SU-DHL-6 (cell line): ENCODE measurements around the gene DHRS1.
A peak's percentile ranks its signal among the peaks of the same experiment; 100 is the strongest.

Source experiments
- H2AFZ ChIP-seq: fragments of 200-600 bp; sonication (generic); 2 replicates; pipeline ENCODE4 v1.6.1; 2014; ENCODE audit warnings: low read depth, mild to moderate bottlenecking, moderate library complexity, mixed read lengths, antibody characterized with exemption, low read length; ENCODE audit not compliant: severe bottlenecking
- H3F3A ChIP-seq: fragments of 200-600 bp; shearing (Covaris generic); 2 replicates; pipeline ENCODE4 v1.6.0; 2016; ENCODE audit warnings: antibody characterized with exemption, mild to moderate bottlenecking; ENCODE audit not compliant: insufficient read depth
- H3K27ac ChIP-seq: fragments of 200-600 bp; sonication (generic); 2 replicates; pipeline ENCODE4 v1.5.1; 2016; ENCODE audit warnings: low read depth, mild to moderate bottlenecking, low read length, moderate library complexity, mixed read lengths
- H3K27me3 ChIP-seq: fragments of 200-600 bp; sonication (generic), shearing (Covaris generic); 2 replicates; pipeline ENCODE4 v1.6.0; 2014; ENCODE audit warnings: mild to moderate bottlenecking, low read length
- H3K36me3 ChIP-seq: fragments of 200-600 bp; sonication (generic); 2 replicates; pipeline ENCODE4 v1.6.1; 2014; ENCODE audit warnings: mild to moderate bottlenecking, low read length, mixed read lengths
- H3K4me2 ChIP-seq: fragments of 300-600, 200-600 bp; shearing (Covaris generic), sonication (generic); 2 replicates; pipeline ENCODE4 v1.6.0; 2014; ENCODE audit warnings: low read length, low read depth, mild to moderate bottlenecking; ENCODE audit not compliant: poor library complexity, severe bottlenecking
- H3K4me3 ChIP-seq: fragments of 200-600 bp; sonication (generic); 2 replicates; pipeline ENCODE4 v1.5.1; 2014; ENCODE audit warnings: antibody characterized with exemption, low read length, mild to moderate bottlenecking, mixed read lengths; ENCODE audit not compliant: insufficient read depth, poor library complexity, severe bottlenecking
- H3K79me2 ChIP-seq: fragments of 200-600 bp; sonication (generic); 2 replicates; pipeline ENCODE4 v1.6.1; 2014; ENCODE audit warnings: mild to moderate bottlenecking, low read length, moderate library complexity; ENCODE audit not compliant: insufficient read depth
- H3K9ac ChIP-seq: fragments of 200-600 bp; sonication (generic); 2 replicates; pipeline ENCODE4 v1.7.0; 2014; ENCODE audit warnings: mild to moderate bottlenecking, low read length
- H3K9me2 ChIP-seq: fragments of 200-600 bp; sonication (generic); replicated peaks from 2 replicates; pipeline ENCODE4 v1.6.1; 2014; ENCODE audit warnings: low read length; ENCODE audit not compliant: insufficient read depth
- H3K9me3 ChIP-seq: fragments of 200-600 bp; sonication (generic); 2 replicates; pipeline ENCODE4 v1.6.1; 2014; ENCODE audit warnings: low read length, mixed read lengths; ENCODE audit not compliant: insufficient read depth
- H4K20me1 ChIP-seq: fragments of 200-600 bp; sonication (generic); 2 replicates; pipeline ENCODE4 v1.6.1; 2014; ENCODE audit warnings: low read depth, mild to moderate bottlenecking, antibody characterized with exemption, low read length, moderate library complexity, mixed read lengths
- EZH2phosphoT487 ChIP-seq: fragments of 200-600 bp; sonication (generic), shearing (Covaris generic); conservative IDR thresholded peaks from 2 replicates; pipeline ENCODE4 v1.6.1; 2018; ENCODE audit warnings: mild to moderate bottlenecking, antibody characterized with exemption, low read length, moderate library complexity, mixed read lengths
- TF ChIP-seq, protein P1 (sequence below): fragments of 200-600 bp; sonication (generic); IDR thresholded peaks from one replicate; pipeline ENCODE4 v1.5.1; 2017; ENCODE audit warnings: antibody characterized with exemption, mild to moderate bottlenecking, low read length, moderate library complexity; ENCODE audit not compliant: insufficient read depth, poor library complexity, severe bottlenecking

DHRS1 gene

GRCh38 chr14:24299255-24300191 is at the start of gene DHRS1, which contains the start of gene NOP9:
TSS of gene DHRS1 (minus strand) at chr14:24299780. CDS start at chr14:24299106, 674 bp downstream.
TSS of gene NOP9 (plus strand) at chr14:24299850. CDS start at chr14:24299955, 105 bp downstream.
- Histone ChIP-seq H3K4me3 (peak within 1 kb of the TSS; percentile 88), H3K9me3 (no peaks in the 10 kb centered on the region), H3F3A (peaks cover 14% of the 10 kb centered on the region), H3K4me2 (peak within 1 kb of the TSS; percentile 84), H3K27ac (peak within 1 kb of the TSS; percentile 42), H3K36me3 (peaks cover 2% of the 10 kb centered on the region; the same call in 1 of the 2 replicates), H2AFZ (peak within 1 kb of the TSS; percentile 82), H4K20me1 (no peaks in the 10 kb centered on the region), H3K79me2 (peaks cover 19% of the 10 kb centered on the region), H3K27me3 (no peaks in the 10 kb centered on the region), H3K9ac (peak within 1 kb of the TSS; percentile 89), H3K9me2 (no peaks in the 10 kb centered on the region)
- TF ChIP-seq EZH2phosphoT487: no peak
- TF ChIP-seq, protein P1, sequence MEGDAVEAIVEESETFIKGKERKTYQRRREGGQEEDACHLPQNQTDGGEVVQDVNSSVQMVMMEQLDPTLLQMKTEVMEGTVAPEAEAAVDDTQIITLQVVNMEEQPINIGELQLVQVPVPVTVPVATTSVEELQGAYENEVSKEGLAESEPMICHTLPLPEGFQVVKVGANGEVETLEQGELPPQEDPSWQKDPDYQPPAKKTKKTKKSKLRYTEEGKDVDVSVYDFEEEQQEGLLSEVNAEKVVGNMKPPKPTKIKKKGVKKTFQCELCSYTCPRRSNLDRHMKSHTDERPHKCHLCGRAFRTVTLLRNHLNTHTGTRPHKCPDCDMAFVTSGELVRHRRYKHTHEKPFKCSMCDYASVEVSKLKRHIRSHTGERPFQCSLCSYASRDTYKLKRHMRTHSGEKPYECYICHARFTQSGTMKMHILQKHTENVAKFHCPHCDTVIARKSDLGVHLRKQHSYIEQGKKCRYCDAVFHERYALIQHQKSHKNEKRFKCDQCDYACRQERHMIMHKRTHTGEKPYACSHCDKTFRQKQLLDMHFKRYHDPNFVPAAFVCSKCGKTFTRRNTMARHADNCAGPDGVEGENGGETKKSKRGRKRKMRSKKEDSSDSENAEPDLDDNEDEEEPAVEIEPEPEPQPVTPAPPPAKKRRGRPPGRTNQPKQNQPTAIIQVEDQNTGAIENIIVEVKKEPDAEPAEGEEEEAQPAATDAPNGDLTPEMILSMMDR: no peak

DNA sequence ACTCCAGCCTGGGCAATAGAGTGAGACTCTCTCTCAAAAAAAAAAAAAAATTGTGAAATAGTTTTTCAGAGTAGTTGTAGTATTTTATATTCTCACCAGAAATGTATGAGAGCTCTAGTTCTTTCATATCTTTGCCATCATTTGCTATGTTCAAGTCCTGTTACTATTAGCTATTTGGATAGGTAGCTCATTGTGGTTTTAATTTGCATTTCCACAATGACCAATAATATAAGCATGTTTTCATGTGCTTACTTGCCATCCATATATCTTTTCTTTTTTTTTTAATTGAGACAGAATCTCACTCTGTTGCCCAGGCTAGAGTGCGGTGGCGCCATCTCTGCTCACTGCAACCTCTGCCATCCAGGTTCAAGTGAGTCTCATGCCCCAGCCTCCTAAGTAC is 48.6 kb upstream of the DHRS1 start:
- H3K27me3 ChIP-seq: no peaks in the 10 kb centered on the region
- no peaks in the 10 kb centered on the region for H3K9me3 ChIP-seq
- no peak overlapping the region for H3K4me2 ChIP-seq
- no peaks in the 10 kb centered on the region for H3K36me3 ChIP-seq
- H3K27ac ChIP-seq: no peak overlapping the region
- no peak overlapping the region for H3K9ac ChIP-seq
- H3K9me2 ChIP-seq: no peaks in the 10 kb centered on the region
- H4K20me1 ChIP-seq: no peaks in the 10 kb centered on the region
- no peak overlapping the region for H2AFZ ChIP-seq
- no peak overlapping the region for H3K4me3 ChIP-seq
- no peaks in the 10 kb centered on the region for H3K79me2 ChIP-seq
- TF ChIP-seq, protein P1: no peak
- no peak for TF ChIP-seq EZH2phosphoT487
- no peaks in the 10 kb centered on the region for H3F3A ChIP-seq

DNA sequence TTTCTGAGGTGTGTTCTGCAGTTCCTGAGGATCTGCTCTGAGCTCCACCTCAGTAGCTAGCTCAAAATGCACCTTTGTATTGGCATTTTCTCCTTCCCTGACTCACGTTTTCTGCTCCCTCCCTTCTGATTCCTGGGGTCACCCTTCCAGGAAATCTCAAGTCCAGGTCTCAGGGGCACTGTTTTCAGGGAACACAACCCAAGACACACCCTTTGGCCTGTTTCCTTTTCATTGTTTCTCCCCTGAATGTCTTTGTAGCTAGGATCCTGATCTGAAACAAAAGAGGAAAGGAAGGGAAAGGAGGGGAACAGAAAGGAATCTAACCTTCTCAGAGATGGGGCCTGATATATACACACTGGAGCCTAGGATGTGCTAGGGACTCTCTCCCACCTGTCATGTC is 47.6 kb upstream of the DHRS1 start:
- Histone ChIP-seq H3K27me3 (no peaks in the 10 kb centered on the region), H3F3A (no peaks in the 10 kb centered on the region), H3K27ac (no peak overlapping the region), H3K36me3 (no peaks in the 10 kb centered on the region), H3K9me2 (no peaks in the 10 kb centered on the region), H4K20me1 (no peaks in the 10 kb centered on the region), H3K9ac (no peak overlapping the region), H3K79me2 (no peaks in the 10 kb centered on the region), H3K4me3 (no peak overlapping the region), H3K9me3 (no peaks in the 10 kb centered on the region), H2AFZ (no peak overlapping the region), H3K4me2 (no peak overlapping the region)
- TF ChIP-seq, protein P1: no peak
- no peak for TF ChIP-seq EZH2phosphoT487
